ENCODE results near the gene SLC13A5.

DNA sequence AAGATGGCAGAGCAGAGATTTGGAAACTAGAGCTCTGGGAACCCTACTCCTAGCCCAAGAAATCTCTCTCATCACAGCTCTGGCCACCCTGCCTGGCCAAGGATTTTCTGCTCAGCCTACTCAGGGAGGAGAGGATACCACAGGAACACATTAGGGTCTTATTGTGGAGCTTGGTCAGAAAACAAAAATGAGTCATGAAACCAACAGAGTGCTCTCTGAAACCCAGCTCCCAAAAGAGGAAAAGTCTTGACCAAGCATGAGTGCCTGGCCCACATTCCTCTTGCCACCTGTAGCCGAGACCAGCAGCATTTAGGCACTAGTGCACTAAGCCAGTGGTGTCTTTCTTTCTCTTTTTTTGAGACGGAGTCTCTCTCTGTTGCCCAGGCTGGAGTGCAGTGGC is 18.1 kb downstream of the SLC13A5 start:
- TF ChIP-seq, protein P1, sequence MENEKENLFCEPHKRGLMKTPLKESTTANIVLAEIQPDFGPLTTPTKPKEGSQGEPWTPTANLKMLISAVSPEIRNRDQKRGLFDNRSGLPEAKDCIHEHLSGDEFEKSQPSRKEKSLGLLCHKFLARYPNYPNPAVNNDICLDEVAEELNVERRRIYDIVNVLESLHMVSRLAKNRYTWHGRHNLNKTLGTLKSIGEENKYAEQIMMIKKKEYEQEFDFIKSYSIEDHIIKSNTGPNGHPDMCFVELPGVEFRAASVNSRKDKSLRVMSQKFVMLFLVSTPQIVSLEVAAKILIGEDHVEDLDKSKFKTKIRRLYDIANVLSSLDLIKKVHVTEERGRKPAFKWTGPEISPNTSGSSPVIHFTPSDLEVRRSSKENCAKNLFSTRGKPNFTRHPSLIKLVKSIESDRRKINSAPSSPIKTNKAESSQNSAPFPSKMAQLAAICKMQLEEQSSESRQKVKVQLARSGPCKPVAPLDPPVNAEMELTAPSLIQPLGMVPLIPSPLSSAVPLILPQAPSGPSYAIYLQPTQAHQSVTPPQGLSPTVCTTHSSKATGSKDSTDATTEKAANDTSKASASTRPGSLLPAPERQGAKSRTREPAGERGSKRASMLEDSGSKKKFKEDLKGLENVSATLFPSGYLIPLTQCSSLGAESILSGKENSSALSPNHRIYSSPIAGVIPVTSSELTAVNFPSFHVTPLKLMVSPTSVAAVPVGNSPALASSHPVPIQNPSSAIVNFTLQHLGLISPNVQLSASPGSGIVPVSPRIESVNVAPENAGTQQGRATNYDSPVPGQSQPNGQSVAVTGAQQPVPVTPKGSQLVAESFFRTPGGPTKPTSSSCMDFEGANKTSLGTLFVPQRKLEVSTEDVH (IDR thresholded peaks at IDR 0.05; ENCODE audit: low read depth, partially characterized antibody): no peak
- TF ChIP-seq, protein P2, sequence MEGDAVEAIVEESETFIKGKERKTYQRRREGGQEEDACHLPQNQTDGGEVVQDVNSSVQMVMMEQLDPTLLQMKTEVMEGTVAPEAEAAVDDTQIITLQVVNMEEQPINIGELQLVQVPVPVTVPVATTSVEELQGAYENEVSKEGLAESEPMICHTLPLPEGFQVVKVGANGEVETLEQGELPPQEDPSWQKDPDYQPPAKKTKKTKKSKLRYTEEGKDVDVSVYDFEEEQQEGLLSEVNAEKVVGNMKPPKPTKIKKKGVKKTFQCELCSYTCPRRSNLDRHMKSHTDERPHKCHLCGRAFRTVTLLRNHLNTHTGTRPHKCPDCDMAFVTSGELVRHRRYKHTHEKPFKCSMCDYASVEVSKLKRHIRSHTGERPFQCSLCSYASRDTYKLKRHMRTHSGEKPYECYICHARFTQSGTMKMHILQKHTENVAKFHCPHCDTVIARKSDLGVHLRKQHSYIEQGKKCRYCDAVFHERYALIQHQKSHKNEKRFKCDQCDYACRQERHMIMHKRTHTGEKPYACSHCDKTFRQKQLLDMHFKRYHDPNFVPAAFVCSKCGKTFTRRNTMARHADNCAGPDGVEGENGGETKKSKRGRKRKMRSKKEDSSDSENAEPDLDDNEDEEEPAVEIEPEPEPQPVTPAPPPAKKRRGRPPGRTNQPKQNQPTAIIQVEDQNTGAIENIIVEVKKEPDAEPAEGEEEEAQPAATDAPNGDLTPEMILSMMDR (IDR thresholded peaks at IDR 0.05 in 2 of 3, conservative IDR thresholded peaks at IDR 0.05 in 1 of 3; ENCODE audit: control insufficient read depth in 2 of 3, extremely low read depth in 1 of 3, insufficient read depth in 1 of 3, low read depth in 3 of 3, low read length in 3 of 3): no peak
- TF ChIP-seq, protein P3, sequence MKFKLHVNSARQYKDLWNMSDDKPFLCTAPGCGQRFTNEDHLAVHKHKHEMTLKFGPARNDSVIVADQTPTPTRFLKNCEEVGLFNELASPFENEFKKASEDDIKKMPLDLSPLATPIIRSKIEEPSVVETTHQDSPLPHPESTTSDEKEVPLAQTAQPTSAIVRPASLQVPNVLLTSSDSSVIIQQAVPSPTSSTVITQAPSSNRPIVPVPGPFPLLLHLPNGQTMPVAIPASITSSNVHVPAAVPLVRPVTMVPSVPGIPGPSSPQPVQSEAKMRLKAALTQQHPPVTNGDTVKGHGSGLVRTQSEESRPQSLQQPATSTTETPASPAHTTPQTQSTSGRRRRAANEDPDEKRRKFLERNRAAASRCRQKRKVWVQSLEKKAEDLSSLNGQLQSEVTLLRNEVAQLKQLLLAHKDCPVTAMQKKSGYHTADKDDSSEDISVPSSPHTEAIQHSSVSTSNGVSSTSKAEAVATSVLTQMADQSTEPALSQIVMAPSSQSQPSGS (IDR thresholded peaks at IDR 0.05; ENCODE audit: low read length): no peak
- TF ChIP-seq JUNB (IDR thresholded peaks at IDR 0.05) (no peak), GATAD2B (conservative IDR thresholded peaks at IDR 0.05; ENCODE audit: low read depth) (no peak), EP300 (IDR thresholded peaks at IDR 0.05; ENCODE audit: borderline replicate concordance in 1 of 2, control insufficient read depth in 1 of 2, low read depth in 2 of 2, low read length in 2 of 2) (no peak), CHD4 (IDR thresholded peaks at IDR 0.05) (no peak), RFX5 (IDR thresholded peaks at IDR 0.05; ENCODE audit: low read depth, low read length) (no peak), POLR2AphosphoS5 (IDR thresholded peaks at IDR 0.05; ENCODE audit: low read length) (no peak), TAF1 (IDR thresholded peaks at IDR 0.05; ENCODE audit: borderline replicate concordance, low read depth, low read length) (no peak)
- TF ChIP-seq, protein P4, sequence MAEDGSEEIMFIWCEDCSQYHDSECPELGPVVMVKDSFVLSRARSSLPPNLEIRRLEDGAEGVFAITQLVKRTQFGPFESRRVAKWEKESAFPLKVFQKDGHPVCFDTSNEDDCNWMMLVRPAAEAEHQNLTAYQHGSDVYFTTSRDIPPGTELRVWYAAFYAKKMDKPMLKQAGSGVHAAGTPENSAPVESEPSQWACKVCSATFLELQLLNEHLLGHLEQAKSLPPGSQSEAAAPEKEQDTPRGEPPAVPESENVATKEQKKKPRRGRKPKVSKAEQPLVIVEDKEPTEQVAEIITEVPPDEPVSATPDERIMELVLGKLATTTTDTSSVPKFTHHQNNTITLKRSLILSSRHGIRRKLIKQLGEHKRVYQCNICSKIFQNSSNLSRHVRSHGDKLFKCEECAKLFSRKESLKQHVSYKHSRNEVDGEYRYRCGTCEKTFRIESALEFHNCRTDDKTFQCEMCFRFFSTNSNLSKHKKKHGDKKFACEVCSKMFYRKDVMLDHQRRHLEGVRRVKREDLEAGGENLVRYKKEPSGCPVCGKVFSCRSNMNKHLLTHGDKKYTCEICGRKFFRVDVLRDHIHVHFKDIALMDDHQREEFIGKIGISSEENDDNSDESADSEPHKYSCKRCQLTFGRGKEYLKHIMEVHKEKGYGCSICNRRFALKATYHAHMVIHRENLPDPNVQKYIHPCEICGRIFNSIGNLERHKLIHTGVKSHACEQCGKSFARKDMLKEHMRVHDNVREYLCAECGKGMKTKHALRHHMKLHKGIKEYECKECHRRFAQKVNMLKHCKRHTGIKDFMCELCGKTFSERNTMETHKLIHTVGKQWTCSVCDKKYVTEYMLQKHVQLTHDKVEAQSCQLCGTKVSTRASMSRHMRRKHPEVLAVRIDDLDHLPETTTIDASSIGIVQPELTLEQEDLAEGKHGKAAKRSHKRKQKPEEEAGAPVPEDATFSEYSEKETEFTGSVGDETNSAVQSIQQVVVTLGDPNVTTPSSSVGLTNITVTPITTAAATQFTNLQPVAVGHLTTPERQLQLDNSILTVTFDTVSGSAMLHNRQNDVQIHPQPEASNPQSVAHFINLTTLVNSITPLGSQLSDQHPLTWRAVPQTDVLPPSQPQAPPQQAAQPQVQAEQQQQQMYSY (CRISPR knock-in tag; IDR thresholded peaks at IDR 0.05): no peak
